ENCODE results near the gene AGBL1. TPM values are rescaled to one million over a fixed set of nuclear protein-coding genes. Genes with fewer than 3 reads are reported as not detected.

The AGBL1 gene
- total RNA-seq, 1 donor from 2014 or later: not detected

DNA sequence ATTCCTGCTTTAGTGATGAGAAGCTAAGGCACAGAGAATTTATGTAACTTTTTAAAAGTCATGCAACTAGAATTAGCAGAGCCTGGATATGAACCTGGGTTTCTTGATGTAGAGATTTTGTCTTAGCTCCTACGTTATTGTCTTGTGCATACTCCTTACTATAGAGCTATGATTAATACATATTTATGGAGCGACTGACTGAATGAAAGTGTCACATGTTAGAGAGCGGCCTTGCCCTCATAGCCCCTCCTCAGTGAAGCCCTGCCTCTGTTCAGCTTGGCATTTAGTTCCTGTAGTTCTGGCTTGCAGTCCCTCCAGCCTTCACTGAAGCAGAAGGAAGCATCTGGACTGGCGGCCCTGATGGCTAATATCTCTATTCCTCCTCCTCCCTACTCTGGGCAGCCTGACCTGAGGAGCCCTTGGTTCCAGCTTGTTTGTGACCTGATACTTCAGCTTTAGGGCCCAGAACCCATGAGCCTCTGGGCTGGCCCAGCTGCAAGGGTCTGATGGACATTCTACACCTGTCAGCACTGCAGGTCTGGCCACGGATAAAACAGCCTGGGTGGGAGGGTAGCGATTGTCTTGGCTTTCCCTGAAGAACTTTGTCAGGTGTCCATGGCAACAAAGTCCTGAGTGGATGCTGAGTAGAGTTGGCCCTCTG is 13.4 kb upstream of the AGBL1 start:
- H3K4me3 Mint-ChIP-seq (ENCODE audit: unreplicated experiment): no peak overlapping the region
- no peak for FAIRE-seq
- H3K4me1 ChIP-seq (ENCODE audit: insufficient read depth, low read length): no peaks in the 10 kb centered on the region

DNA sequence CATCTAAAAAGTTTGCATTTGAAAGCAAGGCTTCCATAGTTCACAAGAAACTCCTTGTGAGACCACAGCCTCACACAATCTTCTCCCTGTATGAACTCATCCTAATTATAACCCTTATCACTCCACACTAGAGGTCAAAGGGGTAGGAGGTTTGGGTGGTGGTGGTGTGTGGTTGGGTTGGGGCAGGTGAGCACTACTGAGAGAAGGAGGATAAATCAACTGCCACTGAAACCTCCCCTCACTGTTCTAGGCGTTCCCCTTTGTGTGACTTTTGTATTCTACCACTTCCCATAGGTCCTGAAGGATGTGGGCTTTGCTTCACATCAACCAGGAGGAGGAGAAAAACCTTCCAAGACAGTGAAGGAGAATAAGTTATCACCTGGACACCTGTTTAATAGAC is 6.4 kb upstream of the AGBL1 start:
- no peaks in the 10 kb centered on the region for H3K27me3 Mint-ChIP-seq (ENCODE audit: low read depth, unreplicated experiment)
- Histone ChIP-seq H3K79me2 (ENCODE audit: insufficient read depth, low read length) (no peaks in the 10 kb centered on the region), H3K4me2 (ENCODE audit: low read length) (no peak overlapping the region), H3K9me3 (ENCODE audit: insufficient read depth, low read depth, low read length) (no peaks in the 10 kb centered on the region), H3K36me3 (ENCODE audit: insufficient read depth, low read length) (no peaks in the 10 kb centered on the region), H3K4me1 (ENCODE audit: insufficient read depth, low read length) (no peaks in the 10 kb centered on the region), H2AFZ (ENCODE audit: low read depth, low read length) (no peak overlapping the region), H3K27me3 (ENCODE audit: insufficient read depth, low read length) (no peaks in the 10 kb centered on the region), H3K9ac (ENCODE audit: low read length) (no peak overlapping the region), H3K27ac (ENCODE audit: low read depth, low read length) (no peak overlapping the region), H3K4me3 (ENCODE audit: insufficient read depth, low read depth, low read length) (no peak overlapping the region), H4K20me1 (ENCODE audit: insufficient read depth, low read length) (no peaks in the 10 kb centered on the region)
- H3K27ac Mint-ChIP-seq (ENCODE audit: unreplicated experiment): no peak overlapping the region
- DNase-seq (ENCODE audit: low read depth): no peak
- H3K4me3 Mint-ChIP-seq (ENCODE audit: unreplicated experiment): no peak overlapping the region
- H3K36me3 Mint-ChIP-seq (ENCODE audit: low read depth, unreplicated experiment): no peaks in the 10 kb centered on the region
- no peak for FAIRE-seq
- no peaks in the 10 kb centered on the region for H3K9me3 Mint-ChIP-seq (ENCODE audit: unreplicated experiment)
- no peaks in the 10 kb centered on the region for H3K4me1 Mint-ChIP-seq (ENCODE audit: low read depth, unreplicated experiment)
- TF ChIP-seq CTCF (IDR thresholded peaks at IDR 0.05; ENCODE audit: insufficient read depth, low read depth, low read length): no peak
- TF ChIP-seq EZH2 (IDR thresholded peaks at IDR 0.05; ENCODE audit: insufficient read depth, low read length): no peak

More for the DNA sequence above, 13.4 kb upstream of the AGBL1 start:
- H3K27ac Mint-ChIP-seq (ENCODE audit: unreplicated experiment): no peak overlapping the region
- H3K27ac ChIP-seq (ENCODE audit: low read depth, low read length): no peak overlapping the region
- no peaks in the 10 kb centered on the region for H3K4me1 Mint-ChIP-seq (ENCODE audit: low read depth, unreplicated experiment)
- H3K79me2 ChIP-seq (ENCODE audit: insufficient read depth, low read length): no peaks in the 10 kb centered on the region
- no peak overlapping the region for H2AFZ ChIP-seq (ENCODE audit: low read depth, low read length)
- no peak overlapping the region for H3K4me3 ChIP-seq (ENCODE audit: insufficient read depth, low read depth, low read length)
- H4K20me1 ChIP-seq (ENCODE audit: insufficient read depth, low read length): no peaks in the 10 kb centered on the region
- no peaks in the 10 kb centered on the region for H3K36me3 Mint-ChIP-seq (ENCODE audit: low read depth, unreplicated experiment)
- H3K36me3 ChIP-seq (ENCODE audit: insufficient read depth, low read length): no peaks in the 10 kb centered on the region
- no peak overlapping the region for H3K4me2 ChIP-seq (ENCODE audit: low read length)
- peaks cover 7% of the 10 kb centered on the region for H3K27me3 Mint-ChIP-seq (ENCODE audit: low read depth, unreplicated experiment)
- H3K27me3 ChIP-seq (ENCODE audit: insufficient read depth, low read length): peaks cover 10% of the 10 kb centered on the region
- H3K9me3 ChIP-seq (ENCODE audit: insufficient read depth, low read depth, low read length): no peaks in the 10 kb centered on the region
- peaks cover 5% of the 10 kb centered on the region for H3K9me3 Mint-ChIP-seq (ENCODE audit: unreplicated experiment)
- no peak for DNase-seq (ENCODE audit: low read depth)
- TF ChIP-seq EZH2 (IDR thresholded peaks at IDR 0.05; ENCODE audit: insufficient read depth, low read length) (no peak), CTCF (IDR thresholded peaks at IDR 0.05; ENCODE audit: insufficient read depth, low read depth, low read length) (no peak)
- H3K9ac ChIP-seq (ENCODE audit: low read length): no peak overlapping the region

- Histone ChIP-seq H2AFZ (ENCODE audit: low read depth, low read length) (no peak overlapping the region), H4K20me1 (ENCODE audit: insufficient read depth, low read length) (no peaks in the 10 kb centered on the region), H3K9ac (ENCODE audit: low read length) (no peak overlapping the region), H3K36me3 (ENCODE audit: insufficient read depth, low read length) (no peaks in the 10 kb centered on the region), H3K27me3 (ENCODE audit: insufficient read depth, low read length) (no peaks in the 10 kb centered on the region), H3K9me3 (ENCODE audit: insufficient read depth, low read depth, low read length) (no peaks in the 10 kb centered on the region), H3K4me3 (ENCODE audit: insufficient read depth, low read depth, low read length) (no peak overlapping the region), H3K4me2 (ENCODE audit: low read length) (no peak overlapping the region), H3K27ac (ENCODE audit: low read depth, low read length) (no peak overlapping the region), H3K4me1 (ENCODE audit: insufficient read depth, low read length) (no peaks in the 10 kb centered on the region), H3K79me2 (ENCODE audit: insufficient read depth, low read length) (no peaks in the 10 kb centered on the region)
- Mint-ChIP-seq H3K4me3 (ENCODE audit: unreplicated experiment) (no peak overlapping the region), H3K36me3 (ENCODE audit: low read depth, unreplicated experiment) (no peaks in the 10 kb centered on the region), H3K27me3 (ENCODE audit: low read depth, unreplicated experiment) (no peaks in the 10 kb centered on the region), H3K27ac (ENCODE audit: unreplicated experiment) (no peak overlapping the region), H3K9me3 (ENCODE audit: unreplicated experiment) (no peaks in the 10 kb centered on the region), H3K4me1 (ENCODE audit: low read depth, unreplicated experiment) (no peaks in the 10 kb centered on the region)
- TF ChIP-seq EZH2 (IDR thresholded peaks at IDR 0.05; ENCODE audit: insufficient read depth, low read length): no peak
- TF ChIP-seq CTCF (IDR thresholded peaks at IDR 0.05; ENCODE audit: insufficient read depth, low read depth, low read length): no peak
- FAIRE-seq (no peak), DNase-seq (ENCODE audit: low read depth) (no peak)
These were observed 3.2 kb upstream of the AGBL1 start for GRCh38 chr15:86076468-86076867.
